Adrenal gland (tissue), 5 donors: Measurements from ENCODE around the gene DNAAF2.

ENCODE experiments used
- CTCF ChIP-seq, 6 experiments: fragments of 450-650 bp in 4 of 6; fragments of 200-600 bp in 2 of 6; sonication (generic) in 1 of 6; IDR thresholded peaks; 1 replicate in 5 of 6; 2 replicates in 1 of 6; pipeline versions ENCODE4 v1.5.1 to v1.8.0; 2016 to 2021; ENCODE audit warnings: antibody characterized with exemption in 6 of 6, mild to moderate bottlenecking in 2 of 6, moderate library complexity in 1 of 6
- POLR2A ChIP-seq, 2 donors: fragments of 450-650 bp; IDR thresholded peaks; one replicate each; pipeline ENCODE4 v1.6.1; 2017; ENCODE audit warnings: antibody characterized with exemption in 2 of 2, mild to moderate bottlenecking in 2 of 2, moderate library complexity in 1 of 2
- donor health status: DM: no; HTN: no; CAD: no.

- TF ChIP-seq CTCF (IDR thresholded peaks at IDR 0.05): no peak
- no peak for TF ChIP-seq POLR2A (IDR thresholded peaks at IDR 0.05)
These were observed 19.3 kb downstream of the DNAAF2 start for GRCh38 chr14:49615776-49616175.
